ENCODE results near the gene PPP2R2B. TPM values are rescaled to one million over a fixed set of nuclear protein-coding genes. Genes with fewer than 3 reads are reported as not detected.

The PPP2R2B gene
- total RNA-seq, 1 donor from 2014 or later = 1.2 TPM

- Histone ChIP-seq H3K27me3 (ENCODE audit: control insufficient read depth, insufficient read depth, low read length) (no peaks in the 10 kb centered on the region), H3K36me3 (ENCODE audit: control insufficient read depth, insufficient read depth, low read length) (no peaks in the 10 kb centered on the region), H3K4me3 (ENCODE audit: low read depth, low read length) (no peak overlapping the region)
- no peak for DNase-seq (ENCODE audit: low read depth)
- TF ChIP-seq CTCF (IDR thresholded peaks at IDR 0.05; ENCODE audit: insufficient read depth, low read length, poor library complexity, severe bottlenecking) = no peak
These were observed 296.4 kb downstream of the PPP2R2B start for GRCh38 chr5:146582051-146582596.

- DNase-seq (ENCODE audit: low read depth) = no peak
- Histone ChIP-seq H3K27me3 (ENCODE audit: control insufficient read depth, insufficient read depth, low read length) (no peaks in the 10 kb centered on the region), H3K36me3 (ENCODE audit: control insufficient read depth, insufficient read depth, low read length) (no peaks in the 10 kb centered on the region), H3K4me3 (ENCODE audit: low read depth, low read length) (no peak overlapping the region)
- TF ChIP-seq CTCF (IDR thresholded peaks at IDR 0.05; ENCODE audit: insufficient read depth, low read length, poor library complexity, severe bottlenecking) = no peak
These were observed 298.3 kb downstream of the PPP2R2B start for GRCh38 chr5:146580237-146580636.

- no peaks in the 10 kb centered on the region for H3K27me3 ChIP-seq (ENCODE audit: control insufficient read depth, insufficient read depth, low read length)
- DNase-seq (ENCODE audit: low read depth) = no peak
- no peaks in the 10 kb centered on the region for H3K36me3 ChIP-seq (ENCODE audit: control insufficient read depth, insufficient read depth, low read length)
- H3K4me3 ChIP-seq (ENCODE audit: low read depth, low read length) = no peak overlapping the region
- TF ChIP-seq CTCF (IDR thresholded peaks at IDR 0.05; ENCODE audit: insufficient read depth, low read length, poor library complexity, severe bottlenecking) = no peak
These were observed 303.8 kb downstream of the PPP2R2B start for GRCh38 chr5:146574713-146575112.

GRCh38 chr5:146568161-146568560 is 310.4 kb downstream of the PPP2R2B start:
- no peak for TF ChIP-seq CTCF (IDR thresholded peaks at IDR 0.05; ENCODE audit: insufficient read depth, low read length, poor library complexity, severe bottlenecking)
- no peak overlapping the region for H3K4me3 ChIP-seq (ENCODE audit: low read depth, low read length)
- no peak for DNase-seq (ENCODE audit: low read depth)
- H3K27me3 ChIP-seq (ENCODE audit: control insufficient read depth, insufficient read depth, low read length) = no peaks in the 10 kb centered on the region
- no peaks in the 10 kb centered on the region for H3K36me3 ChIP-seq (ENCODE audit: control insufficient read depth, insufficient read depth, low read length)

- Histone ChIP-seq H3K4me3 (ENCODE audit: low read depth, low read length) (no peak overlapping the region), H3K27me3 (ENCODE audit: control insufficient read depth, insufficient read depth, low read length) (no peaks in the 10 kb centered on the region), H3K36me3 (ENCODE audit: control insufficient read depth, insufficient read depth, low read length) (no peaks in the 10 kb centered on the region)
- TF ChIP-seq CTCF (IDR thresholded peaks at IDR 0.05; ENCODE audit: insufficient read depth, low read length, poor library complexity, severe bottlenecking) = peak; percentile 63
- no peak for DNase-seq (ENCODE audit: low read depth)
These were observed 312.7 kb downstream of the PPP2R2B start for GRCh38 chr5:146565764-146566367.

All from kidney epithelial cell (primary cell).